RKO (cell line): ENCODE measurements around the gene VRK1.
"Not testable (repeated sequence)": the region's sequence is repeated elsewhere in the genome, so short reads cannot be mapped to it uniquely, and the experiment has no call there.

Source experiments
- DNase-seq: peaks from one replicate; pipeline ENCODE4 v3.0.0-alpha.2; 2016; ENCODE audit warnings: low spot score

VRK1 gene, protein sequence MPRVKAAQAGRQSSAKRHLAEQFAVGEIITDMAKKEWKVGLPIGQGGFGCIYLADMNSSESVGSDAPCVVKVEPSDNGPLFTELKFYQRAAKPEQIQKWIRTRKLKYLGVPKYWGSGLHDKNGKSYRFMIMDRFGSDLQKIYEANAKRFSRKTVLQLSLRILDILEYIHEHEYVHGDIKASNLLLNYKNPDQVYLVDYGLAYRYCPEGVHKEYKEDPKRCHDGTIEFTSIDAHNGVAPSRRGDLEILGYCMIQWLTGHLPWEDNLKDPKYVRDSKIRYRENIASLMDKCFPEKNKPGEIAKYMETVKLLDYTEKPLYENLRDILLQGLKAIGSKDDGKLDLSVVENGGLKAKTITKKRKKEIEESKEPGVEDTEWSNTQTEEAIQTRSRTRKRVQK

DNA sequence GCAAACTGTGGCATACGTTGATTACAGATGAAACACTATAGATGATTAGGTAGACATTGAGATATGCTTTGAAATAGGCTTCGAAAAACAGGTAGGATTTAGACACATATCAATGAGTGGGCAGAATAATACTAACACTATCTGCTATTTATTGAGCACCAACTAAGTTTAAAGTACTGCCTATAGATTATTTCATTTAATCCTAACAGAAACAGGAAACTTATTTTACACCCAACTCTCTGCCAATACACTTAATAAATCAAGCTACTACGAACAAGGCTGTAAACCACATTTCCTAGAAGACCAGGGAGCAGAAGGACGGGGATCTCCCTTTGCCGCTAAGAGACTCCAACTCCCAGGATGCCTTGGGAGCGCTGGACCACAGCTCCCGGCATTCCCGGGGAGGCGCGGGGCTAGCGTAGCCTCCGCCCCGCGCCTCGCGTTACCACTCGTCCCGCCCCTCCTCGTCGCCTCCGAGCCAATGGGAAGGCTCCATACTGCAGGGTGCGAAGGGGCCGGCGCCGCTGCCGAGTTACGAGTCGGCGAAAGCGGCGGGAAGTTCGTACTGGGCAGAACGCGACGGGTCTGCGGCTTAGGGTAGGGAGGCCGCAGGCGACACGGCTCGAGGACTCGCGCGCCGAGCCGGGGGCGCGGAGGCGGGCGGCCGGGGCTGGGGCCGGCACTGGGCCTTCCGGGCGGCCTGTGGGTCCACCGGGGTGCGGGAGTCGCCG lies at the start of gene VRK1:
VRK1 (plus strand) TSS at position 532 of the 731 bp plus-strand sequence. CDS start 36,090 bp downstream, outside the sequence.
- peak; percentile 94 for DNase-seq

DNA sequence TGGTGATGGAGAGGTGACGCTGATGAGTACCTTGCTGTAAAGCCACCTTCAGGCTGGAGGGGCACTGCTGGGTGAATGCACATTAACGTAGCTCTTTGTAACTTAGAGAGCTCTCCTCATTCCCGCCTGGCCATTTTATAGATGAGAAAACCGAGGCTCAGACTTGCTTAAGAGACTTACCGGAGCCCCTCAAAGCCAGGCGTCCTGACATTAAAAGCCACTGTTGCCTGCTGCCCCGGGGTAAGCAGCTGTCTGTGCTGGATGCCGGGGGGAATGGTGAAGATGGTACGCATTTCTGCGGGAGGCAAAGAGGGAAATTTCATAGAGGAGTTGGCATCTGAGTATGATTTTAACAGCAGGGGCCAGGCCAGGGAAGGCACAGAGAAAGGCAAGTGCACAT lies 49.6 kb upstream of the VRK1 start:
- no peak for DNase-seq

DNA sequence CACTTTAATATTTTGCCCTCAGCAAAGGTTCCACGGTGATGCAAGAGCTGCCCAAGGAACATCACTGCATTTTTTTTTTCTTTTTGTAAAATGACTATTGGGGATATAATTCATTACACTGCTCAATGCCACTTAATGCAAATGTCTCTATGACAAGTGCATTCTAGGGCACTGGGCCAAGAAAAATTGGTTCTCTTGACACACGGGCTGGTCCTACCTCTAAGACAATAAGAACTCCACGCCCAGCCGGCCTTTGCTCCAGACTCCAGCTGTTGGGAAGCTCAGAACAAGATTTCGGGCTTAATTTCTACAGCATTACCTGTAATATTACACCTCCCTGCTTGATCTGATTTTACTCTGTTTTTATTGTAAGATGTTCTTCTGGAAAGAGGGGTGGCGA lies 48.8 kb upstream of the VRK1 start:
- DNase-seq = no peak

DNA sequence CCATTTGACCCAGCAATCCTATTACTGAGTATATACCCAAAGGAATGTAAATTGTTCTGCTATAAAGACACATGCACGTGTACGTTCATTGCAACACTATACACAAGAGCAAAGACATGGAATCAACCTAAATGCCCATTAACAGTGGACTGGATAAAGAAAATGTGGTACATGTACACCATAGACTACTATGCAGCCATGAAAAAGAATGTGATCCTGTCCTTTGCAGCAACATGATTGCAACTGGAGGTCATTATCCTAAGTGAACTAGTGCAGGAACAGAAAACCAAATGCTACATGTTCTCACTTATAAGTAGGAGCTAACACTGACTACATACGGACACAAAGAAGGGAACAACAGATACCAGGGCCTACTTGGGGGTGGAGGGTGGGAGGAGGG lies 45.7 kb upstream of the VRK1 start:
- DNase-seq = no peak

DNA sequence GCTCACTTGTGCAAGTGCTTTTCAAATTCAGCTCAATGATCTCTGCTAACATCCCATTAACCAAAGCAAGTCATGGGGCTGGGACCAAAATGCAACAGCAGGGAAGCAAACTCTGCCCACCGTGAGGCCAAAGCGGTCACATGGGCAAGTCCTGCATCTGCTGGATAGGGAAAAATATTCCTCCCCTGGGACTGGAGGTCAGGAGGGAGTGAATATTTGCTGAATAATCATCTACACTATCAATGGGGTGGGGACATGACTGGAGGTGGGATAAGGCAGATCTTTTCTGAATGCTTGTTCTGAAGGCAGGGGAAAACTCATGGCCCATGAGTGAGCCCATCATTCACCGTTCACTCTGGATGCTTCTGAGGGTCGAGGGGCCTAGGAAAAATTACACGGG lies 45.1 kb upstream of the VRK1 start:
- no peak for DNase-seq

DNA sequence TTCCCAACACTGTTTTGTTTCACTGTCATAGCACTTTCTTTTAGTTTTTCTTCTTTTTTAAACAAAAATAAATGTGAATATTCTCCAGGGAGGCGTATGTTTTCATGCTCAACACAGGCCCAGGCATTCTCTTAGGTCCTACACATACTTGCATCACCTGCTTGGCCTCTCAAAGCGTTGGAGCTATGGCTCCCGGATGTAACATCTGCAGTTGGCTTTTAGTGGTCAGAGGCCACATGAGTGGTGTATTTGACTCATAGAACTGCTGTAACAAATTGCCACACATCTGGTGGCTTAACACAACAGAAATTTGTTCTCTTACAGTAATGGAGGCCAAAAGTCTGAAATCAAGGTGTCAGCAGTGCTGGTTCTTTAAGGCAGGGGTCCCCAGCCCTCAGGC lies 44.6 kb upstream of the VRK1 start:
- no peak for DNase-seq

DNA sequence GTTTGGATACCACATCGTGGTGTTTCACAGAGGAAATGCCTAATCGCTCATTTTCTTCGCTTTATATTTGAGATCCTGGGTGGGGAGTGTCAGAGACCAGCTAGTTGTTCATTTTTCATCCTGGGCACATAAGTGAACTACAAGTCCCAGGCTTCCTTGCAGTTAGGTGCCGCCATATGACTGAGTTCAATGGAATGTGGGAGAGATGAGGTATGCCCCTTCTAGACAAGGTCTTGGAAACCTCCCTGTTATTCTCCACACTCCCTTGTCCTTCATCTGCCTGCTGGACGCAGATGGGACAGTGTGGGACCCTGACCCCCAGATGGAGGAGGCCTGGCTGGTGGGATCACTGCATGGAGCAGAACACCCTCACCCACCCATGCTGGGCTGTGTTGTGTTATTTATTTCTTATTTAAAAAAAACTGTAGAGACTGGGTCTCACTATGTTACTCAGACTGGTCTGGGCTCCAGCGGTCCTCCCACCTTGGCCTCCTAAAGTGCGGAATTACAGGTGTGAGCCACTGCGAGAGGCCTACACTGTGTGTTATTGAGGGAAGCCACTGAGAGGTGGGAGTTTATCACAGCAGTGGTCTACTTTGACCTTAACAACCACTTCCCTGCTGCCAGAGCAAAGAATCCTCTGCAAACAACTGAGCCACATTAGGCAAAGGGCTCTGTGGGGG lies 42.9 kb upstream of the VRK1 start:
- DNase-seq = peak; percentile 30

DNA sequence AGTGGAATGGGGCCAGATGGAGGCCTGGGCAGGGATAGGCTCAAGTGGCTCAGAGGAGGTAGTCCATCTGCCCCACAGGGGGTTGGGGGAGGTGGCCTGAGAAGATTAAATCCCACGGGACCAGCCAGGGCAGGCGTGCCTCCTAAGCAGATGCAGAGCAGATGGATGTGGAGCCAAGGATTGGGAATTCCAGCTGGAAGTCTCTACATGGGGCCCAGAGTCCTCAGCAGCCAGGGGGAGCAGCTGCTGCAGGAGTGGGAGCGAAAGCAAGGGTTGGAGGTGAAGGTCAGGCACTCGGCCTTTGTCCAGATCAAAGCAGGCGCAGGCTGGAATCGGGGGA lies 42.4 kb upstream of the VRK1 start:
- DNase-seq = no peak

DNA sequence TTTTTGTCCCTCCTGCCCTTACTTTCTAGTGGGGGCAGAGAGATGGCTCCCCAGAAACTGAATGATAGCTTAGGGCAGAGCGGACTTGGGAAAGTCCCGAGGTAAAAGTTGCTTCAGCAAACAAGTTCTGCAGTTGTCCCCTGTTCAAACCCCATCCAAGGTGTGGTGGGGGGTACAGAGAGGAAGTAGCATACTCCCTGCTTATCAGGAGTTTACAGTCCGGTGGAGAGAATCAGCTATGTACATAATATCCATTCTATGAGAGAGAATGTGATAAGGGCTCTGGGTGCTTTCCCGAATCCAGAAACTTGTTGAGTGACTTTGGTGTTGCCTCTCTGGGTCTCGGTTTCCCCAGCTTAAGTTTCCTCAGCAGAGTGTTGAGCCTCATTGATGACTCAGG lies 40.4 kb upstream of the VRK1 start:
- DNase-seq = no peak

DNA sequence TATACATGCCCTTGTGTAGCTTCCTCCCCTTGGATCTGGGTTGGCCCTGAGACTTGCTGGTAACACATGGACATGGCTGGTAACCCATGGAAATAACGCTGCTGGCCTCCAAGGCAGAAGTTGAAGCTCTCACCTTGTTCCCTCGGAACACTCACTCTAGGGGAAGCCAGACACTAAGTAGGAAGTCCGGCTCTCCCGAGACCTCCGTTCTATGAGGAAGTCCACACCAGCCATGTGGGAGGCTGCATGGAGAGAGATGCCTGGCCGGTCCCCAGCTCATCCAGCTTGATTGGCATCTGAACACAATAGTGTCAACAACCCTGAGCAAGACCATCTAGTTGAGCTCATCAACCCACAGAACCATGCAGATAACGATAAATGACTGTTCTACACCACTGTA lies 39.7 kb upstream of the VRK1 start:
- no peak for DNase-seq

DNA sequence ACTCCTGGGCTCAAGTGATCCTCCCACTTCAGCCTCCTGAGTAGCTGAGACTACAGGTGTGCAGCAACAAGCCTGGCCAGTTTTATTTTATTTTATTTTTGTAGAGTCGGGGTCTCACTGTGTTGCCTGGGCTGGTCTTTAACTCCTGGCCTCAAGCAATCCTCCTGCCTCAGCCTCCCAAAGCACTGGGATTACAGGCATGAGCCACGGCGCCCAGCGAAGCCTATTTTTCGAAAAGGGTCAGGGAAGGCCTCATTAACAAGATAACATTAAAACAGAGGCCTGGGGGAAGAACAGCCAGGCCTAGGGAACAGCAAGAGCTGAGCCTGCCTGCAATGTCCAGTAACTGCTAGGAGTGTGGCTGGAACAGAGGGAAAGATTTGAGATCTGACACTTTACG lies 36.1 kb upstream of the VRK1 start:
- no peak for DNase-seq

DNA sequence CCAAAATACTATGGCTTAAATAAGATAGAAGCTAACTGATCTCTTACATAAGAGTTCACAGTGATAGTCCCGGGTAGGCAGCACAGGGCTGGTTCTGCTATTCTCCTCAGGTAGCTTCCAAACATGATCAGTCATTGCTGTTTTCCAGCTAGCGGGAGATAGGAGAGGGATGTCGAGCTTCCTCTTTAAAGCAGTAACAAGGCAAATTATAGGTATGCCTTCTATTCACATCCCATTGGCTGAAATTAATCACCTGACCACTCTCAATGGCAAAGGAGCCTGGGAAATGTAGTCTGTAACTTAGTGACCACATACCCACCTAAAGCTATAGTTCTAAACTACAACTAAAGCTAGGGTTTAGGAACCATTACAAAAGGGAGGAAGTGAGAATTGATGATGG lies 34.5 kb upstream of the VRK1 start:
- DNase-seq = peak; percentile 77

DNA sequence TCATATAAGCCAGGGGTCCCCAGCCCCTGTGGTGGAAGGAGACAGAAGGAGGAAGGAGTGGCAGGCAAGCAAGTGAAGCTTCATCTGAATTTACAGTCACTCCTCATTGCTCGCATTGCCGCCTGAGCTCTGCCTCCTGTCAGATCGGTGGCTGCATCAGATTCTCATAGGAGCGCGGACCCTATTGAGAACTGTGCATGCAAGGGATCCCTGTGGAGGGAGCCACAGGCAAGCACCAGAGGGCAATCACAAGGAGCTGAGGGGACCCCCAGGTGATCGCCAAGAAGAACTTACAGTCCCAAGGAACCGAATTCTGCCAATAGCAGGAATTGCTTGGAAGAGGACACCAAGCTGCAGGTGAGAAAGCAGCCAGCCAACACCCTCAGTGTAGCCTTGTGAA lies 33.2 kb upstream of the VRK1 start:
- no peak for DNase-seq

DNA sequence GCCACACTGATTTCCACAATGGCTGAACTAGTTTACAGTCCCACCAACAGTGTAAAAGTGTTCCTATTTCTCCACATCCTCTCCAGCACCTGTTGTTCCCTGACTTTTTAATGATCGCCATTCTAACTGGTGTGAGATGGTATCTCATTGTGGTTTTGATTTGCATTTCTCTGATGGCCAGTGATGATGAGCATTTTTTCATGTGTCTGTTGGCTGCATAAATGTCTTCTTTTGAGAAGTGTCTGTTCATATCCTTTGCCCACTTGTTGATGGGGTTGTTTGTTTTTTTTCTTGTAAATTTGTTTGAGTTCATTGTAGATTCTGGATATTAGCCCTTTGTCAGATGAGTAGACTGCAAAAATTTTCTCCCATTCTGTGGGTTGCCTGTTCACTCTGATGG lies 32.0 kb upstream of the VRK1 start:
- not testable (repeated sequence) for DNase-seq

DNA sequence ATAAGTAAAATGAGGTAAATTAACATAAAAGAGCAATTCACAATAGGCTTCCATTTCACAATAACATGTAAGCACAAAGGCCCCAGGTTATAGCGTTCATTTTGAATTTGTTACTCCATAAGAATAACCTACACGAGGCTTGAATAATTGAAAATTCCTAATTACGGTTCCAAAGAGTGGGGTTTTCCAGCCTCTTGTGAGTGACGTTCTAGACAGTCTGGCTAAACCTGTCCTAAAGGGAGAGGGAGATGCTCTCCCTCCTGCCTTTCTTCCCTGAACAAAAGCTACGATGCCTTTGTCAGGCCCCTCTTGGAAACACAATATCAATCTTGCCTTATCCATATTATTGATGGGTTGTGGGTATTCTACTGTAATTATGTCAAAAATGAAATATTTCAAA lies 24.3 kb upstream of the VRK1 start:
- DNase-seq = no peak

DNA sequence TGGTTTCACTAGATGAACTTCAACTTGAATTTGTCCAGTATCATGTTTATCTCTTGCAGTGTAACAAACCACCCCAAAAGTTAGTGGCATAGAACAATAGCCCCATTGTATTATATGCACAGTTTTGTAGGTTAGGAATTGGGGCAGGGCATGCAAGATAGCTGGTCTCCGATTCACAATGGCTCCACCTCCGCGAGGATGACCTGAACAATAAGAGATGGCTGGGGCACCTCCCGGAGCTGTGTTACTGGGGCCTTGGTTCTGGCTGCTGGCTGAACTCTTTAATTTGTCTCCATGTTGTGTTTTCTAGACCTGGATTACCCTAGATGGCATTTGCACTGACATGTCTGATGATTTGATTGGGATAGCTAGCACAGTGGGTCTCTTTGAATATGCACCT lies 20.4 kb upstream of the VRK1 start:
- DNase-seq = no peak

DNA sequence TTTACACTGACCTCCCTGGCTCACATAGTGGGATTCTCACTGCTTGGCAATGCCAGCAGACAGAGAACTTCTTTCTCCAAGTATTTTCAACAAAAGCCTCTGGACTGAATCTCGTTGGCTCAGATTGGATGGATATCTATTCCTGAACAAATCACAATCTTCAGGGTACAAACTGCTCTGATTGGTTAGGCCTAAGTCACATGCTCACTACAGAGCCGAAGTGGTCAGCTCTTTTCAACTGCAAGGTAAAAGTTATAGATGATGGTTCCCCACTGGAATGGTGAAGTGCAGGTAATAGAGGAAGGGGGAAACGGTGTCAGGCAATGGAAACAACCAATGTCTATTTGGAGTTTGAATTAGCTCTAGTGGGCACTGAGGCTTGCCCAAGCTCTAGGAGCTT lies 16.7 kb upstream of the VRK1 start:
- DNase-seq = no peak

DNA sequence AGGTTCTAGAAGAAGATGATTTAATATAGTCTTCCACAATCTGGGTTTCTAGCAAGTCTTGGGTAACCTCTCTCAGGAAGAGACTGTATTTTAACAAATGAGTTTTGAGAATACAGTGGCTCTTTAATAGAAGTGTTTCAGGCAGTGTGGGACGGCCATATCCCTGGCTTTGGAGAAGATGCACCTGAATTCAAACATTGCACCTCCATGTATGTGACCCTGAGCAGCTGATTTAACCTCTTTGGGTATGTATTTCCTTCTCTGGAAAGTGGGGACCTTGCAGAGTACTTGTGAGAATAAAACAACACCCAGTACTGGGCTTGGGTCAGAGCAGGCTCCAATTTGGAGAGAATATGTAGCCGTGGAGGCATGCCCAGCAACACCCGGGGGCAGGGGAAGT lies 15.8 kb upstream of the VRK1 start:
- no peak for DNase-seq

DNA sequence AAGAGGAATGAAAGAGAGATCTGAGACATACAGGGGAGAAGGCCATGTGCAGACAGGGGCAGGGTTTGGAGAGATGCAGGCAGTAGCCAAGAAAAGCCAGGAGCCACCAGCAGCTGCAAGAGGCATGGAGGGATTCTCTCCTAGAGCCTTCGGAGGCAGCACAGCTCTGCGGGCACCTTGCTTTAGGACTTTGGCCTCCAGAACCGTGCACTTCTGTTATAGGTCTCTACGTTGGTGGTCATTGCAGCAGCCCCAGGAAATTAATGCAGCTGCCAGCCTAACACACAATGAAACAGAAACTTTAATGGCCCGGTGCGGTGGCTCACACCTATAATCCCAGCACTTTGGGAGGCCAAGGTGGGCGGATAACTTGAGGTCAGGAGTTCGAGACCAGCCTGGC lies 14.7 kb upstream of the VRK1 start:
- DNase-seq = no peak

DNA sequence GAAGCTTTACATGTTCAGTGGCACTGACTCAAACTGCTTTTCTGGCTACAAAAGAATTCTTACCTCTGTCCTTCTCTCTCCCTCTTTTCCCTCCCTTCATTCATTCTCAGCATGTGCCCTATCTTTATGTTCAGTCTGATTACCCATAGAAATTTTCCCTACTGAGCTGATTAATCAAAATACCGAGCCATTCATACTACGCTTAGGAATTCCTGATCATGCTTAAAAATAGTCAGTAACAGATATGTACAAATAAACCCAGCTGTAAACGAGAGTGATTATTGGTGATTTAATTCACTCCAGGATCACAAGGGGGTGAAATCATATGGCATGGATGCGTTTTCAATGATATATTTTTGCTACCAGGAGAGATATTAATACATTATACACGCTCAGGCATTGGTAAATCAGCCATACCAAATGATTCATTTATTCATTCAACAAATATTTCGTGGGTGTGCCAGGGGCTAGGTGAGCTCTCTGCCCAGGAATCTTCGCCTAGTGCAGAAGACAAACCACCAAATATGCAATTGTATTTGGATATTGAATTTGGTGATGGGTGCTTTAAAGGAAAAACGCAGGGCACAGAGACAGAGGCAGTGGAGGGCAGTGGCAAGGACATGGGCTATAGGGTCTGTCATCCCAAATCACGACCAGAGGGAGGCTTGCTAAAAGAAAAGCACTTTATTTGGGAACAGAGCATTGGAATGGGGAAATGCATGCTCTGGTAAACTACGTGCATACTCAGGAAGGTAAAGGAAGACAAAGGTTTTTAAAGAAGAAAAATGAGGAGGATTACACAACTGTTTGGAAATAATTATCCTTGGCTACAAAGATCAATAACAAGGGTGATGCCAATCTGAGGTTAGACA lies 13.9 kb upstream of the VRK1 start:
- no peak for DNase-seq

DNA sequence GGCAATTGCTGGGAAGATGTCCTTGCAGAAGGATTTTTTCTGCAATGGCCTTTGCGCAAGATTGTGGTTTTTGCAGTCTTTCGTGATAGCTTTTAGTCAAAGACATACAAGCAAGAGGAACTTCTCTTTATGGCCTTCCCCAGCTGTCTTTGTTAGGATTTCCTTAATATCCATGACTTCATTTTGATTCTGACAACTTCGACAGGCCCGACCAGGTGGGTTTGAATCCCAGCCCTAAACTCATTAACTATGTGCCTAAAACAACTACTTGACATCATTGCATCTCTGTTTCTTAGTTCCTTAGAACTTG lies 13.3 kb upstream of the VRK1 start:
- DNase-seq = no peak

DNA sequence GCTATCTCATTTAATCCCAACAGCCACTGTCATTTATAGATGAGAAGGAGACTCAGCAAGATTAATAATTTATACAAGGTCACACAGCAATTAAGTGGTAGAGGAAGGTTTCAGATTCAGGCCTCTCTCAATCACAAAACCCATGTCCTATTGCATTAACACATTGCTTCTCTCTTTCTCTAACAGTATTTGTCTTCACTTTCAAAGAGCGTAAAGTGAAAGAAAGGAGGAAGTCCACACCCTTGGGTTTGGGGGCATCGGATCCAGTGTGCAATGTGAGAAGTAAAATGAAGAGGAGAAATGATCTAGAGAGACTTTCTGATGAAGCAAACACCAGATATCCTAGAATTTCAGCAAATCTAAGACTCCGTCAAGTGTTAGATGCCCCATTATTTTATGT lies 7.0 kb upstream of the VRK1 start:
- no peak for DNase-seq

DNA sequence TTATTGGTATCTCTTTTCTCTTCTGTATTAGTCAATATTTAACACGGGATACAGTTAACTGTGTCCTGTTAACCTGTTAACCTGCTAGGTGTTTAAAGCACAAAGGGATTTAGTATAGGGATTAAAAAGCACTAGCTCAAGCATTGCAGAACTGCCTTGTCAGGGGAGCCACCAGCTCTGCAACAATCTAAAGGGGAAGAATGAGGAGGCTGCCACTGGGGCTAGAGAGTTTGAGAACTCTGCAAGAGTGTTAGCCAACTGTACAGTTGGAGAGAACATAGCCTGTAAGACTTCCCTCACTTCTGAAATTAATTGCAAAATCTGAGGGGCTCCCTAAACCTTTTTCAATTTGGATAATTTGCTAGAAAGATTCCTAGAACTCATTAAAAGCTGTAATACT lies 6.5 kb upstream of the VRK1 start:
- DNase-seq = no peak
